NCI-H2029 (cell line): ENCODE measurements around the gene SLC34A3.
"Not testable (repeated sequence)": the region's sequence is repeated elsewhere in the genome, so short reads cannot be mapped to it uniquely, and the experiment has no call there.

Source experiments
- DNase-seq: peaks from one replicate; lab custom pipeline; 2025; lab: John Stamatoyannopoulos, UW

The SLC34A3 gene

GRCh38 chr9:137228968-137229896 lies 1.5 kb upstream of the SLC34A3 start:
- DNase-seq = no peak

- no peak for DNase-seq
Observed at GRCh38 chr9:137229903-137230704, 597 bp upstream of the SLC34A3 start.

GRCh38 chr9:137231372-137232039 lies 805 bp downstream of the SLC34A3 start:
- DNase-seq = no peak

- no peak for DNase-seq
Observed at GRCh38 chr9:137232101-137232500, 1.4 kb downstream of the SLC34A3 start.

- no peak for DNase-seq
Observed at GRCh38 chr9:137232510-137232909, 1.8 kb downstream of the SLC34A3 start.

GRCh38 chr9:137233143-137233980 lies 2.7 kb downstream of the SLC34A3 start:
- no peak for DNase-seq

- no peak for DNase-seq
Observed at GRCh38 chr9:137234055-137234697, 3.5 kb downstream of the SLC34A3 start.

- DNase-seq = no peak
Observed at GRCh38 chr9:137234758-137235423, 4.2 kb downstream of the SLC34A3 start.

- no peak for DNase-seq
Observed at GRCh38 chr9:137235424-137236237, 4.9 kb downstream of the SLC34A3 start.

- peak; percentile 84 for DNase-seq
Observed at GRCh38 chr9:137236238-137236935, 5.7 kb downstream of the SLC34A3 start.

- peak; percentile 67 for DNase-seq
Observed at GRCh38 chr9:137236936-137237421, 6.3 kb downstream of the SLC34A3 start.

GRCh38 chr9:137237759-137238726 lies 7.3 kb downstream of the SLC34A3 start:
- peak; percentile 81 for DNase-seq

GRCh38 chr9:137239541-137240200 lies 9.0 kb downstream of the SLC34A3 start:
- not testable (repeated sequence) for DNase-seq

- peak; percentile 81 for DNase-seq
Observed at GRCh38 chr9:137240318-137240840, 9.7 kb downstream of the SLC34A3 start.

GRCh38 chr9:137240841-137241489 lies 10.3 kb downstream of the SLC34A3 start, which contains the start of gene TUBB4B:
TUBB4B (plus strand) TSS chr9:137241287; CDS start chr9:137241361, 74 bp downstream.
- DNase-seq = peak; percentile 99
